Measurements from ENCODE around the gene IQGAP3.

IQGAP3 gene

DNA sequence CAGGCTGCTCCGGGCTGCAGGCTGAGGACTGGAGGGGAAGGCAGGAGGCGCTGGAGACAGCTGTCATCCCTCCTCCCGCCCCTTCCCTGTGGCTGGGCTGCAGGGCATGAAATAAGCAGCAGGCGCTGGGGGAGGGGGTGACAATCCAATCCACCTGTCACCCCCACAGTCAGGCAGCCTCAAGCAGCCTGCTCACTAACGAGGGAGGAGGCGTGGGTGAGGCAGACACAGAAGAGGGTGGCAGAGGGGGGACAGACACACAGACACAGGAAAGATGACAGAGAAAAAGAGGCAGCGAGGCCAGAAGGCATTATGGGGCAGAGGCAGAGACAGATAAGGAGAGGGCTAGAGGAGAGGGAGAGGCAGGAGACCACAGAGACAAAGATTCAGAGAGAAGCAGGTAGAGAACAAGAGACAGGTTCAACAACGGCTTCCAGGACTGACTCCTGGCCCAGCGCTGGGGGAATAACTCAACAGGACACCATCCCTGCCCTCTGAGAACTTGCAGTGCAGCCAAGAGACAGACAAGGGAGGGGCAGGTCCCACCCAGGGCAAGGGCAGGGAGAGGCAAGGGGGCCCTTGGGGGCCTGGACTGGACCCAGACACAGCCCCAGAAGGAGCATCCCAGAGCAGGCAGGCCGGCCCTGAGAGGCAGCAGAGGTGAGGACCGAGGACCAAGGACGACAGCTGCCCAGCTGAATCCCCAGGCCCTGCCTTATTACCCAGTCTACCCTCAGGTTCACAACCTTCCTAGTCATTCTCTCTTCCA lies 83.0 kb downstream of the IQGAP3 start:
- TF ChIP-seq, protein P1, sequence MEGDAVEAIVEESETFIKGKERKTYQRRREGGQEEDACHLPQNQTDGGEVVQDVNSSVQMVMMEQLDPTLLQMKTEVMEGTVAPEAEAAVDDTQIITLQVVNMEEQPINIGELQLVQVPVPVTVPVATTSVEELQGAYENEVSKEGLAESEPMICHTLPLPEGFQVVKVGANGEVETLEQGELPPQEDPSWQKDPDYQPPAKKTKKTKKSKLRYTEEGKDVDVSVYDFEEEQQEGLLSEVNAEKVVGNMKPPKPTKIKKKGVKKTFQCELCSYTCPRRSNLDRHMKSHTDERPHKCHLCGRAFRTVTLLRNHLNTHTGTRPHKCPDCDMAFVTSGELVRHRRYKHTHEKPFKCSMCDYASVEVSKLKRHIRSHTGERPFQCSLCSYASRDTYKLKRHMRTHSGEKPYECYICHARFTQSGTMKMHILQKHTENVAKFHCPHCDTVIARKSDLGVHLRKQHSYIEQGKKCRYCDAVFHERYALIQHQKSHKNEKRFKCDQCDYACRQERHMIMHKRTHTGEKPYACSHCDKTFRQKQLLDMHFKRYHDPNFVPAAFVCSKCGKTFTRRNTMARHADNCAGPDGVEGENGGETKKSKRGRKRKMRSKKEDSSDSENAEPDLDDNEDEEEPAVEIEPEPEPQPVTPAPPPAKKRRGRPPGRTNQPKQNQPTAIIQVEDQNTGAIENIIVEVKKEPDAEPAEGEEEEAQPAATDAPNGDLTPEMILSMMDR (conservative IDR thresholded peaks at IDR 0.05; ENCODE audit: low read depth, low read length), result peak; percentile 27
- DNase-seq (ENCODE audit: low read depth), result no peak
- no peak overlapping the region for H3K4me3 ChIP-seq (ENCODE audit: low read length)

DNA sequence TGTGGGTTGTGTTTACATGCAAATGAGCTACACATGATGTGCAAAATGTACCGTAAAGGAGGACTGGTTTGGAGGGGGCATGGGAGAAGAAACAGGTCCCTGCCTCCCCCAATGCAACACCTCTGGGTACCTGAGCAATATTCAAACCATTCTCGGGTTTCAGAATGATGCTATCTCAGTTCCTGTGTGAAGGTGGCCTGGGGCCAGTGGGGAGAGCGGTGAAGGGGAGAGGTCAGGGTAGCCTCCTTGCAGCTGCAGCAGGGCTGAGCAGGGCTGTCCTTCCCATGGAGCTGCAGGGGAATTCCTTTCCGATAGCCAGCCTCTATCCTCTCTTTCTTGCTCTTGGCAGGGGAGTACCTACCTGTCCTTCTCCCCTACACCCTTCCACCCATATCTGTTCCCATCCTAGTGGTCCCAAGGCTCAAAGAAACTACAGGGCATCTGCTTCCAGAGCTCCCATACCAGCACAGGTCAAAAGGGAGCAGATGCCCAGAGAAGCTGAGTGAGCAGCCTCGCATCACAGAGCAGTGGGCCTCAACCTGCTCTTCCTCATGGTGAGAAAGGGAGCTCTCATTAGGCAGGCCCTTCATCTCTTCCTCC lies 83.7 kb downstream of the IQGAP3 start:
- DNase-seq (ENCODE audit: low read depth), result no peak
- TF ChIP-seq, protein P1 (conservative IDR thresholded peaks at IDR 0.05; ENCODE audit: low read depth, low read length), result no peak
- no peak overlapping the region for H3K4me3 ChIP-seq (ENCODE audit: low read length)

DNA sequence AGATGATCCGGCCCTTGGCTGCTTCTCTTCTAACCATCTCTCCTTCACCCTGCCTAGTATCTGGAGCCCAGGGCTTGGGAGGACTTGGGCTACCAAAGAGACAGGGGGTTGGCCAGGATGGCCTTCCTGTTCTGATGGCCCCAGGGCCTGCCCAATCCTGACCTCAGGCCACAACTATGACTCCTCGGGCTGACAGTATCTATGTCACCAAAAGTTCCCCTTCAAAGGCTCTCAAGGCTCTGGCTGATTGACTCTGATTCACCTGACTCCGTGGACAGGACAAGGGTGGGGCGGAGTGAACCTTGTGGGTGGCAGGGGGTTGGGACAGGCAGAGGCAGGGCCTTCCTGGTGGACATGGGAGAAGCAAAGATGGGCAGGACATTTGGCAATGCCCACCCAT lies 84.5 kb downstream of the IQGAP3 start:
- no peak overlapping the region for H3K4me3 ChIP-seq (ENCODE audit: low read length)
- TF ChIP-seq, protein P1 (conservative IDR thresholded peaks at IDR 0.05; ENCODE audit: low read depth, low read length), result no peak
- DNase-seq (ENCODE audit: low read depth), result no peak

DNA sequence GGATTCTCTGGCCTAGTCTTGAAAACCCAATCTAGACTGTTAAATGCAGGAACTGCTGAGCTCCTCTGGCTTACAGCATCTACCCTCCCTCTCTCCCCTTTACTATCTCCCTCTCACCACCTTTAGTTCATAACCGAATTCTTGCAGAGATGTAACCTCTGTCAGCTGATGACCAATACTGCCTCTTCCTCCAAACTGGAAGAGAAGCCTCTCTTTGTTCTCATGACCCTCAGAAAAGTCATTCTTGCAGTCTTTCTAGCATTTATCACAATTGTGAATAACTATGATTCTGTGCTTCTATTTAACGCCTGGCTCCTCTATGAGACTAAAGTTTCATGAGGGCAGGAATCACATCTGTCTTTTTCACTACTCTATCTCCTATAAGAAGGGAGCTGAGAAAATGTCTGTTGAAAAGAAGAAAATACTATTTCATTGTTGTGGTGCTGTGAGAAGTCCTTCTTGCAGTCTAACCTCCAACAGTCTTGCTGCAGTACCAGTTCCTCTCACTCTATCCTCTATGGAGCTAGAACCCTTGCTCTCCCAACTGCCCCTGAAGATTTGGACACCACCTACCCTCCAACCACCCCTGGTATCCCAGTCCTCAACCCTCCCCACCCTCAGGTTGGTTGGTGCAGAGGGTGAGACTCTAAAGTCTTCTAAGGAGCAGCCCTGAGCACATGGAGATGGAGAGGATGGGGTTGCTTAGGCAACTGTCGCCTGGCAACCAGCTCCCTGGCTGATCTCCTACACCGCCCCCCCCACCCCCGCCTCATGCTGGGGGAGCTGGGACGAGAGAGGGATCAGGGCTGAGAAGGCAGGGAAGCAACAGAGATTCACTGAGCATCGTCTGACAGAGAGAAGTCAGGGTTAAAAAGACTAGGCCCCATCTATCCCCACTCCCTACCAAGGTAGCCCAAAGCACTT lies 85.7 kb downstream of the IQGAP3 start:
- no peak for DNase-seq (ENCODE audit: low read depth)
- no peak overlapping the region for H3K4me3 ChIP-seq (ENCODE audit: low read length)
- TF ChIP-seq, protein P1 (conservative IDR thresholded peaks at IDR 0.05; ENCODE audit: low read depth, low read length), result no peak

DNA sequence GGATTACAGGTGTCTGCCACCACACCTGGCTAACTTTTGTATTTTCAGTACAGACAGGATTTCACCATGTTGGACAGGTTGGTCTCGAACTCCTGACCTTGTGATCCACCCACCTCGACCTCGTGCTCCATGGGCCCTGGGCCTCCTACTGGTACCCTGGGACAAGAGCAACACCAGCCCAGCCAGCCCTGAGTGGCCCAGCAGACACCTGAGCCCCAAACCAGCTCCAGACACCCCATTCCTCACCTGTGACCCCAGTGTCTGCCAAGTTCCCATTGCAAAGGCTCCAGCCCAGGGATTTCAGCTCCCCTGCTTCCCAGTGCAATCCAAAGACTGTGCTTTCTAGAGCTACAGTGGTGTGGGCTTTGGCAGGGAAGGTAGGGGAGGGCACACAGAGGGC lies 86.4 kb downstream of the IQGAP3 start:
- H3K4me3 ChIP-seq (ENCODE audit: low read length), result no peak overlapping the region
- TF ChIP-seq, protein P1 (conservative IDR thresholded peaks at IDR 0.05; ENCODE audit: low read depth, low read length), result no peak
- no peak for DNase-seq (ENCODE audit: low read depth)

DNA sequence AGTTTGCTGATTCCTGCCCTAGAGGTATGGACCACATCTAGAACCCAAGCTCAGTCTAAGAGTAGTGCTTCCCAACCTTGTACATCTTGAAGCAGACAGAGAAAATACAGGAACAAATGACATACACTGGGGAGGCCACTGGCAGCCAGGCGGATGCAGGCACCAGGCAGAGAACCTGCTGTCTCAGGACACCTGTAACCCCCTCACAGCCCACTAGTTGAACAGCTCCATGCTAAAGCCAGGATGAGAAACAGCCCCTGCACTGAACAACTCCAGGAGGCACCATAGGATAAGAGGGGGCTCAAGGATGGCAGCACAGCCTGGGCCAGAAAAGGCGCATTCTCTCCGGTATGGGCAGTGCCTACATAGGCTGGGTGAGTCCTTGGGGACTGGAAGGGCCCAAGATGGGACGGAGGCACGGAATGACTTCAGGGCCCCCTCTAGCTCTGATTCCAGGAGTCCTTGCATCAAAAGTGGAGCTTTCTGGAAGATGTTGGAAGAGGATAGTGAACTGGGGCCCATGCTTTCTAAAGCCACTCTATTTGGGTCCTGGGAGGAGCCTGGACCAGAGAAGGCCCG lies 87.8 kb downstream of the IQGAP3 start:
- no peak overlapping the region for H3K4me3 ChIP-seq (ENCODE audit: low read length)
- TF ChIP-seq, protein P1 (conservative IDR thresholded peaks at IDR 0.05; ENCODE audit: low read depth, low read length), result no peak
- no peak for DNase-seq (ENCODE audit: low read depth)
